GM12801 (cell line): ENCODE data around the gene FGF1.

ENCODE experiments used
- CTCF ChIP-seq: IDR thresholded peaks from one replicate; pipeline ENCODE4 v1.5.1; 2011; ENCODE audit warnings: control low read depth; ENCODE audit not compliant: insufficient read length; ENCODE audit errors: extremely low read depth

Gene FGF1

GRCh38 chr5:142667831-142668230 lies 18.1 kb downstream of the FGF1 start:
- no peak for TF ChIP-seq CTCF

- TF ChIP-seq CTCF: no peak
These were observed 21.3 kb downstream of the FGF1 start for GRCh38 chr5:142664636-142665035.

- TF ChIP-seq CTCF: no peak
These were observed 21.8 kb downstream of the FGF1 start for GRCh38 chr5:142664067-142664466.

- TF ChIP-seq CTCF: no peak
These were observed 22.6 kb downstream of the FGF1 start for GRCh38 chr5:142663246-142663645.

- no peak for TF ChIP-seq CTCF
These were observed 23.9 kb downstream of the FGF1 start for GRCh38 chr5:142661957-142662356.

GRCh38 chr5:142661143-142661542 lies 24.7 kb downstream of the FGF1 start:
- TF ChIP-seq CTCF: no peak

GRCh38 chr5:142660731-142661130 lies 25.2 kb downstream of the FGF1 start:
- TF ChIP-seq CTCF: no peak

GRCh38 chr5:142660196-142660595 lies 25.7 kb downstream of the FGF1 start:
- TF ChIP-seq CTCF: no peak
